8988T (cell line): ENCODE measurements around the gene LYSMD1.

Source experiments
- DNase-seq: peaks from one replicate; pipeline ENCODE4 v3.0.0; 2011

The LYSMD1 gene

DNA sequence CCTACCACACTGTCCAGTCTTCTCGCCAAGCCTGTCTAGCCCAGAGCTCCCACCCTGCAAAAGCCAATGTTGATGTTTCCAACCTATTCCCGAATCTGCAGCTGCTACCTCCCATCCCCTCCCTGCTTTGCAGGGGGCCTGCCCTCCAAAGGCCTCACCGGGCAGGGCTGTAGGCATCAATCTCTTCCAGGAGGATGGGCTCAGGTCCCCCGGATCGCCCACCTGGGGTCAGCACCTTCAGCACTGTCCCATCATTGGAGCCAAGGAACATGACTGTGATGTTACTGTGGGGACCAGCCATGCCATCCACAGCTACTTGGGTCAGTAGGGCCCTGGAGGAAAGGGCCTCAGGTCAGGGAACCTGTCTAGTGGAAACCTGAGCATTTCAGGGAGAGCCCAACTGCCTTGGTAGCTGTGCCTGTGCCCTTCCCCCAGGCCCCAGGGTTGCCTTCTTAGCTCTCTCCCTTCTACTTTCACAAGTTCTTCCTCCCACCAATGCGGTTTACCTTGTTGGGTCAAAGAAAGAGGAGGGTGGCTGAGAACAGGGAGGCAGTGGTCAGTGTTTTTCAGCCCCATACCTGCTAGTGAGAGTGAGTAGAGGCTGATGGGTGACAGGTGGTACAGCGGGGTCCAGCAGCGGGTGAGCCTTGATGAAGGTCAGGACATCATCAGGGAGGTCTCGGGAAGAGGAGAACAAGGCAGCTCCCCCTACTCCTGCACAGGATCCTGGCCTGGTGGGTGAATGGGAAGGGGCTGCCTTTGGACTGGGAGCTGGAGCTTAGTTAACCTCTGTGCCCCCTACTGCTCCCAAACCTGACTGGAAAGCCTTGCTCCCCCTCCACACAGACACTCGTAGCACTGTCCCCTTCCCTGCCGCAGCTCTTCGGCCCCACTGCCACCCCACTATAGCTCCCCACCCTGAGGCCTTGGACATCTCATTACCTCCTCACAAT, 30.0 kb downstream of the LYSMD1 start:
- no peak for DNase-seq

DNA sequence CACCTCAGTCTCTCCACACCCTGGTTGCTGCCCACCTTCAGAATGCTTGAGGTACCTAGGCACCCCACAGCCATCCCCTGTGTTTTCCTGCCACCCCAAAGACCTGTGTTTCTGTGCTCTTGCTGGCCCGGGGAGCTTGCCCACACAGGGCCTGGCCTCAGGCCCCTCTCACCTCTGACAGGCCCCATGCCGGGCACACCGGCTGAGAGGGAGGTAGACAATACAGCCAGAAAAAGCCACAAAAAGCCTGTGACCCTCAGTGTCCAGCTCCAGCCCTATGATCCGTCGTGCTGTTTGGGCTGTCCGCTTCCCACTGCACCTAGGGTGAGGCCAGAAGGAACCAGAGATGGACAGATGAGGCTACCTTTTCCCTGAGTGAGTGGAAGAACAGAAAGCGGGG, 30.7 kb downstream of the LYSMD1 start:
- no peak for DNase-seq

DNA sequence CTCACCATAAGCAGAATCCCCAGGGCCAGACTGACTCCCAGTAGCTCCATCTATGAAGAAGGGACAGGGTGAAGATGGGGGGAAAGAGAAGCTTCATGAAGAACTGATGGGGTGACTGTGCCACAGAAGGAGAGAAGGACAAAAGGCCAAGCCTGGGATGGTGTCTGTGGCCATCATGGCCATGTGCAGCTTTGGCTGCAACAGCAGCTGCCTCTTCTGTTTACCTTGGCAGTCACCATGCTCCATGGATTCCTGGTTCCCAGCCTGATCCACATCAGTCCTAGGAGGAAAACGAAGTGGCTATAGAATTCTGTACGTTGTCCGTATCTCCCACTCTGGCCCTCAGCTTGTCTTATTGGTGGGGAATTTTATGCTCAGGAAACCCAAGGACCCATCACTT, 31.3 kb downstream of the LYSMD1 start:
- DNase-seq: no peak

DNA sequence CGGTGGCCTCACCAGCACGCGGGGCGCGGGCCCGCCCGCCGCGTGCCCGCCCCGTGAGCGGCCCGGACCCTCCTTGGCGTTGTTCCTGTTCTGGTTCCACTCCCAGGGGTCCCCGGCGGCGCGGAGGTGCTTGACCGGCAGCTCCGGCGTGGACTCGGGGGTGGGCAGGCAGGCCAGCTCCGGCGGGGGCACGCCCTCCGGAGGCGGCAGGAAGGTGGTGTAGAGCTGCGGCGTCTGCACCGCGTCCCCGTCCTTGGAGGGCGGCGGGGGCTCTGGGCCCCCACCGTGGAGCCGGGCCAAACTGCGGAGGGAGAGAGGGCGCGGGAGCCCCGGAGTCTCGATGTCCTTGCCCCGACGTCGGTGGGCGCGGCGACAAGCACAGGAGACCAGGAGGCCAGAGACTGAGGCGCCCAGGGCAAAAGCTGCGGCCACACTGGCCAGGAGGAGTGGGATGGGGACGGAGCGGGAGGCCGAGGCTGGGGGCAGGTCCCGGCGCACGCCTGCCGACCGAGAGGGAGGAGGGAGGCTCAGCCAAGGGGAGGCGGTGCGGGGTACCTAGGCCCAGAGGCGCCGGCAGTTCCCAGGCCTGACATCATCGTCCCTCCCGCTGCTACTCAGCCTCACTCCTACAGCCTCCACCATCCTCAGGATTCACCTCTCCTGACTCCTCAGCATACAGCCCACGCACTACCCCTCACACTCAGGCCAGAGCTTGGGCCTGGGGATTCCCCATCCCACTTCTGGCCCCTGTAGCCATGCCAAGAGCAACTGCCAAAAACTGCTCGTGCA, 32.5 kb downstream of the LYSMD1 start:
- DNase-seq: no peak

DNA sequence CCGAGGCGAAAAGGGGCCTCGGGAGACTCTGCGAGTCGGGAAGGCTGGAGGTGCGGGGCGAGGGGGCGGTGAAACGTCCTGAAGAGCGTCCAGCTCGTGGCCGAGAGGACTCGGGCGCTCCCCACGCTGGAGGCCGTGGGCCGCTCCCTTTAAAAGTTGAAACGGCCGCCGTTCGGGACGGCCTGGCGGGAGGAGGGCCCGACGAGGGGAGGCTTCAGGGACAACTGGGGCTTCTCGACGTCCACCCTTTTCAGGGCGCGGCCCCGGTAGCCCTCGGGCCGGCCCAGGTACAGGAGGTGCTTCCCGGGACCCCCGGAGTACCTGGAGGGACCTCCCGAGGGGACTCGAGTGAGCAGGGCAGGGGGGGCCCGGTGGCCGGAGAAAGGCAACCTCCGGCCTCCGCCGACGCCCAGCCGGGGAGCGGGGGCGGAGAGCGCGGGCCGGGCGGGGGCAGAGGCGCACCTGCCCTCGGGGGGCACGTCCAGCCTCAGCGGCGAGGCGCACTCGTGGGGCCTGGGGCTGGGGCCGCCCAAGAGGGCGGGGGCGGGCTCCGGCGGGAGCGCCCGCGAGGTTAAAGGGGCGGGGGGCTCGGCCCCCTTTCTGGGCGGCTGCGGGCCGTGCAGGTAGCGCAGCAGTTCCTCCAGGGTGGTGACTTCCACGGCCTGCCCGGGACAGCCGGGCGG, 33.2 kb downstream of the LYSMD1 start:
- no peak for DNase-seq

DNA sequence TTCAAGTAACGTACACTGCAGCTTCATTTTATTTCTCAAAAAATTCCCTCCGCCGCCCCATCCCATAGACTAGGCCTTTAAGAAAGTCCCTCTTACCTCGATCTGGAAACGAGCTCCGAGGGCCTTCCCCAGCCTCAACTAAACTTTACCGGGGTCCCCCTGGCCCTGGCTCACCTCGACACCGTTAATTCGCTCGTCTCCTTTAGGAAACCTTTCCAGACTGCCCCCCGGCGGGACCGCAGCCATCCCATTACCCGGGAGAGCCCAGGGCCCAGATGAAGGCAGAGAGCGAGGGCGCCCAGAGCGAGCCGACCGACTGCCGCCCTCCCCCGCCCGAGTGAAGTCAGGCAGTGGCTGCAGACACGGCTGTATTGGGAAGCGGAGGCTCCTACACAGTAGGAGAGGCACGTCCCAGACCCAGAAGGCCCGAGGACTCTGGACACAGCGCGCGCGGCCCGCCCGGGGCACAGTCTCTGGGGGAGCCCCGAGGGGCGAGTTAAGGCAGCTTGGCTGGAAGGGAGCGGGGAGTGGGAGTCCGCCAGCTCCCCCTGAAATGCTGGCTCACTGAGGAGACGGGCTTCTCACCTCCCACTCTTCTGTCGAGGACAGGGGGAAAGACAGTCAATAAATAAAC, 33.9 kb downstream of the LYSMD1 start:
- no peak for DNase-seq

DNA sequence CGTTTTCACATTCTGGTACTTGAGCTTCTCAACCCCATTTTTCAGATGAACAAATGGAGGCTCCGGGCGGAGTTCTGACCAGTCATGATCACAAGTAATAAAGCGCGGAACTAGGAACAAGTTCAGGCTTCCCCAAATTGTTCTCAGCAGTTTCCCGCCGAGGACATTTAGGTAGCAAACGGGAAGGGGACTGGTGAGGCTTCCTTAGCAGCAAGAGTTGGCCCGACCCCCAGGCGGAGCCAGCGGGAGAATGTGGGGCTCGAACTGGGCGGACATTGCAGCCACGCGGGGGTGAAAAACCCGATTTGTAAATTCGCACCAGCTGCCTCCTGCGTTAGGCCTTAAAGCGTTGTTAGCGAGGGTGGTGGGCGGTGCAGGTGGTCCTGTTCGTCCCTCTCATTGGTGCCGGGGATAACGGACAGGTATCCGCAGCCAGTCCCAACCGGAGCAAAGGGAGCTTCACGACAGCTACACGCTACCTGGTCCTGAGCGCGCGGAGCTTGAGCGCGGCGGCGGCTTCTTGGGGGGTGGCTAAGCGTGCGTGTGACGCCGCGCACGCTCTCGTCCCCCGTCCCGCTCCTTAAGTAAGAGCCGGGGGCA, 34.6 kb downstream of the LYSMD1 start:
- DNase-seq: no peak

DNA sequence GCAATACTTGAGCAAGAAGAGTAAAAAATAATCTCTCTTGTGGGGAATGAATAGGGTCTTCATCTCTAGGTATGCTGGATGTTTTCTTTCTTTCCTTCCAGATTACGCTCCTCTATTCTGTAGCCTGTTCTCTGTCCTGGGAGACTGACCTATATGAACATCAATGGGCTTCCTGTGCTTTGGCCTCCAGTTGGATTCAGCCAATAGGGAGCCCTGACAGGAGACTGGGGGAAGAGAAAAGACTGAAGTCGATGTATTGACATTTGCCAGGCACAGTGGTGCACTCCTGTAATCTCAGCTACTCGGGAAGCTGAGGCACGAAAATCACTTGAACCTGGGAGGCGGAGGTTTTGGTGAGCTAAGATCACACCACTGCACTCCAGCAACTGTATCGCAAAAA, 36.9 kb downstream of the LYSMD1 start:
- no peak for DNase-seq

DNA sequence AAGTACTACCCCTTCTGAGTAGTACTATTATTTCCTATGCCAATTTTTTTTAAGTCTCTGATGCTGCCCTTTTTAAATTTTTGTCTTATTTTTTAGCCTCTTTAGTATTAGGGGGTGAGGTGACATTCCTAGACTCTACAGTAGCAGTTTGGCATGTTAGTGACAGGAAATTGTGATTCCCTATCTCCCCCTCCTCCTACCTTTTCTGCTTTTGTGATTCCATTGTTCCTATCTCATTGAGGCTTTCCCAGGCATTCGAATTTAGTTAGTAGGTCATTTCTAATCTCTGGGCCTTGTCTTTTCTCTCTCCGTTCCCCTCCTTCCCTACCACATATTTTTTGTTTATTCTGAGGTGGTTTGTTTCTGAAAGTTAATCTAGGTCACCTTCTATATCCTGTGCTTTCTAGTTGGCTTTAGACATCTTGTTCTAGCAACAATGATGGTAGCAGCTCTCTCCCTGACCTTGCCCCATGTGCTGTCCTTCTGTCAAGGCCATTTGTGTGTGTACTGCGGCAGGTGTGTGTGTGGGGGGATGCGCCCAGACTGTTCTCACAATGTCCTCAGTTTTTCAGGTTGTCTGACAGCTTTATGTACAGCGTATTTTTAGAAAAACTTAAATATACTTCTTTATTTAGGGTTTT, 40.8 kb downstream of the LYSMD1 start:
- no peak for DNase-seq

DNA sequence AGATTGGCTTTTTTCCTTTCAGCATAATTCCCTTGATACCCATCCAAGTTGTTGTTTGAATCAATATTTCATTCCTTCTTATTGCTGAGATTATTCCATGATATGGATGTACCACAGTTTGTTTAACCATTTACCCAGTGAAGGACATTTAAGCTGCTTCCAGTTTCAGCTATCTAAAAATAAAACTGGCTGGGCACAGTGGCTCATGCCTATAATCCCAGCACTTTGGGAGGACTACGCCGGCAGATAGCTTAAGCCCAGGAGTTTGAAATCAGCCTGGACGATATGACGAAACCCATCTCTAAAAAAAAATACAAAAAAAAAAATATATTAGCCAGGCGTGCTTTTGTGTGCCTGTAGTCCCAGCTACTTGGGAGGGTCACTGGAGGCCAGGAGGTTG, 51.8 kb downstream of the LYSMD1 start:
- no peak for DNase-seq
